ENCODE results near the gene TMED10. TPM values are rescaled to one million over a fixed set of nuclear protein-coding genes. Genes with fewer than 3 reads are reported as not detected.

Gene TMED10
- total RNA-seq, 1 donor from 2014 or later, result 361 TPM

DNA sequence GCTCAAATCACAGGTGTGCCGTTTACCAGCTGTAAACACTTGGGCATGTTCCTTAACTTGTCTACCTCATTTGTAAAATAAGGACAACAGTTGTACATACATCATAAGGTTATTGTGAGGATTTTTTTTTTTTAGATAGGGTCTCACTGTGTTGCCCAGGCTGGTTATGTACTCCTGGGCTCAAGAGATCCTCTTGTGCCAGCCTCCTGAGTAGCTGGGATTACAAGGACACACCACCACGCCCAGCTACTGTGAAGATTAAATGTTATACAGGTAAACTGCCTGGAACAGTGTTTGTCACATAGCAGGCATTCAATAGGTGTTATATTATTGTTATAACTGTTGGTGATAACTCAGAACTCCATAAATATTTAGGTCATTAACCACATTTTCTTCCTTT, 12.7 kb downstream of the TMED10 start:
- no peak overlapping the region for H3K27ac Mint-ChIP-seq (ENCODE audit: unreplicated experiment)
- H3K9me3 Mint-ChIP-seq (ENCODE audit: low read depth), result no peaks in the 10 kb centered on the region
- TF ChIP-seq, protein P1, sequence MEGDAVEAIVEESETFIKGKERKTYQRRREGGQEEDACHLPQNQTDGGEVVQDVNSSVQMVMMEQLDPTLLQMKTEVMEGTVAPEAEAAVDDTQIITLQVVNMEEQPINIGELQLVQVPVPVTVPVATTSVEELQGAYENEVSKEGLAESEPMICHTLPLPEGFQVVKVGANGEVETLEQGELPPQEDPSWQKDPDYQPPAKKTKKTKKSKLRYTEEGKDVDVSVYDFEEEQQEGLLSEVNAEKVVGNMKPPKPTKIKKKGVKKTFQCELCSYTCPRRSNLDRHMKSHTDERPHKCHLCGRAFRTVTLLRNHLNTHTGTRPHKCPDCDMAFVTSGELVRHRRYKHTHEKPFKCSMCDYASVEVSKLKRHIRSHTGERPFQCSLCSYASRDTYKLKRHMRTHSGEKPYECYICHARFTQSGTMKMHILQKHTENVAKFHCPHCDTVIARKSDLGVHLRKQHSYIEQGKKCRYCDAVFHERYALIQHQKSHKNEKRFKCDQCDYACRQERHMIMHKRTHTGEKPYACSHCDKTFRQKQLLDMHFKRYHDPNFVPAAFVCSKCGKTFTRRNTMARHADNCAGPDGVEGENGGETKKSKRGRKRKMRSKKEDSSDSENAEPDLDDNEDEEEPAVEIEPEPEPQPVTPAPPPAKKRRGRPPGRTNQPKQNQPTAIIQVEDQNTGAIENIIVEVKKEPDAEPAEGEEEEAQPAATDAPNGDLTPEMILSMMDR (IDR thresholded peaks at IDR 0.05), result no peak
- peaks cover 46% of the 10 kb centered on the region for H3K4me1 Mint-ChIP-seq (ENCODE audit: low read depth)
- peaks cover 1% of the 10 kb centered on the region for H3K36me3 Mint-ChIP-seq (ENCODE audit: low read depth)
- H3K27me3 Mint-ChIP-seq (ENCODE audit: low read depth), result no peaks in the 10 kb centered on the region
- no peak for DNase-seq (ENCODE audit: low spot score)
- no peak overlapping the region for H3K4me3 Mint-ChIP-seq (ENCODE audit: unreplicated experiment)

DNA sequence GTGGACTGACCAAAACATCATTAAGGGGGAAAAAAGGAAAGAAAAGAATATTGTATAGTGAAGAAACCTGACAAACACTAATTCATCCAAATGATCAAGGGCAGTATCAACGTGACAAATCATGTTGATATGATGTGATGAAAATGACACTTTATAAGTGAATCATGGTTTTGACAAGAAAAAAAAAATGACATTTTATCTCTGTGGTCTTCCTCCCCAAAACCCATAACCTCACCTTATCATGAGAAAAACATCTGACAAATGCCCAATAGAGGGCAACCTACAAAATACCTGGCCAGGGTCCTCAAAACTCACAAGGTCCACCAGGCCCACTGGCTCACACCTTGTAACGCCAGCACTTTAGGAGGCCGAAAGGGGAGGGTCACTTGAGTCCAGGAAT, 13.8 kb downstream of the TMED10 start:
- no peaks in the 10 kb centered on the region for H3K9me3 Mint-ChIP-seq (ENCODE audit: low read depth)

DNA sequence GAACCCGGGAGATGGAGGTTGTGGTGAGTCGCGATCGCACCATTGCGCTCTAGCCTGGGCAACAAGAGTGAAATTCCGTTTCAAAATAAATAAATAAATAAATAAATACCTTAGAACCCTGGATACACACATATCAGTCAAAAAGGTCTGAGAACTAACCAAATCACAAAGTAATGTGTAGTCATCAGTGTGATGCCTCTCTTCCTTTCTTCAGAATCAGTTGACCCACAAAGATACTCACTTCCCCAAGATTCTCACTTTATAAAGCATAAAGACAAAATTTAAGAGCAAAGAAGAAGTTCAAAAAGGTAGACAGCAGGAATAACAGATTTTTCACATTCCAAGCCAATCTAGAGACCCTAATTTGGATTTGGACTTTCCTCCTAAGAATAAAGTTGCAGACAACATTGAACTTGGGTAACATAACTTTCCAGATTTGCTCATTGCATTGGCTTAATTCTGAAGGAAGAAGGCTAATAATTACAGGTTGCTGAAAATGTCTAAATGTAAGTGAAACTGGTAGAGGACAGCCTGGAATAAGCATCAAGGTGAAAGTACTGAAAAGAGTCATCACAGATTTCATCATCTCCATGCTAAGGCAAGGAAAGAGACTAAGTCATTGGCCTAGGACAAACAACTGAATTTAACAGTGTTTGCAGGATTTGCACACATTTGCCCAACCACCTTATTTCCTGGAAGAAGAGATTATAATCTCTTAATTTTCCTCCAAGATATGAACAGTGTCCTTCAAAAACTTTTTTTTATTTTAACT, 17.4 kb downstream of the TMED10 start:
- Mint-ChIP-seq H3K9me3 (ENCODE audit: low read depth) (no peaks in the 10 kb centered on the region), H3K27me3 (ENCODE audit: low read depth) (no peaks in the 10 kb centered on the region), H3K27ac (ENCODE audit: unreplicated experiment) (no peak overlapping the region), H3K36me3 (ENCODE audit: low read depth) (peaks cover 1% of the 10 kb centered on the region), H3K4me3 (ENCODE audit: unreplicated experiment) (no peak overlapping the region), H3K4me1 (ENCODE audit: low read depth) (peaks cover 40% of the 10 kb centered on the region)
- TF ChIP-seq, protein P1 (IDR thresholded peaks at IDR 0.05), result no peak
- no peak for DNase-seq (ENCODE audit: low spot score)

More for the DNA sequence above, 13.8 kb downstream of the TMED10 start:
- H3K4me1 Mint-ChIP-seq (ENCODE audit: low read depth), result peaks cover 42% of the 10 kb centered on the region
- DNase-seq (ENCODE audit: low spot score), result no peak
- no peaks in the 10 kb centered on the region for H3K27me3 Mint-ChIP-seq (ENCODE audit: low read depth)
- H3K4me3 Mint-ChIP-seq (ENCODE audit: unreplicated experiment), result no peak overlapping the region
- TF ChIP-seq, protein P1 (IDR thresholded peaks at IDR 0.05), result peak; percentile 27
- peaks cover 1% of the 10 kb centered on the region for H3K36me3 Mint-ChIP-seq (ENCODE audit: low read depth)
- no peak overlapping the region for H3K27ac Mint-ChIP-seq (ENCODE audit: unreplicated experiment)

DNA sequence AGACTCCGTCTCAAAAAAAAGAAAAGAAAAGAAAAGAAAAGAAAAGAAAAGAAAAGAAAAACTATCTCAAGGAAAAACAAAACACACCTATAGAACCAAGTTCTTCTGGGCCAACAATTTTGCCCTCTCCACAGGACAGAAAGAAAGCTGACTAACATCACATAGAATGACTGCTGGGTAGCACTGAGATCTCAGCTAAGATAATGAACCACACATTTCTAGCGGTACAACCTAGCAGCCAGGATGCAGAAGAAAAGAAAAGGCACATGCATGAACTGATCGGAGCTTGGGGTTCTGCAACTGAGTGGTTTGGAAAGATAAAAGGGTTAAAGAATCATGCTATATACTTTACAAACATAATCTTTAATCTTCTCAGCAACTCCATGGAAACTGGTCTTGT, 19.5 kb downstream of the TMED10 start:
- TF ChIP-seq, protein P1 (IDR thresholded peaks at IDR 0.05), result no peak
- no peaks in the 10 kb centered on the region for H3K27me3 Mint-ChIP-seq (ENCODE audit: low read depth)
- no peak for DNase-seq (ENCODE audit: low spot score)
- no peaks in the 10 kb centered on the region for H3K9me3 Mint-ChIP-seq (ENCODE audit: low read depth)
- H3K4me1 Mint-ChIP-seq (ENCODE audit: low read depth), result peaks cover 47% of the 10 kb centered on the region
- H3K36me3 Mint-ChIP-seq (ENCODE audit: low read depth), result no peaks in the 10 kb centered on the region
- H3K27ac Mint-ChIP-seq (ENCODE audit: unreplicated experiment), result peak overlapping the region; percentile 87
- H3K4me3 Mint-ChIP-seq (ENCODE audit: unreplicated experiment), result no peak overlapping the region

DNA sequence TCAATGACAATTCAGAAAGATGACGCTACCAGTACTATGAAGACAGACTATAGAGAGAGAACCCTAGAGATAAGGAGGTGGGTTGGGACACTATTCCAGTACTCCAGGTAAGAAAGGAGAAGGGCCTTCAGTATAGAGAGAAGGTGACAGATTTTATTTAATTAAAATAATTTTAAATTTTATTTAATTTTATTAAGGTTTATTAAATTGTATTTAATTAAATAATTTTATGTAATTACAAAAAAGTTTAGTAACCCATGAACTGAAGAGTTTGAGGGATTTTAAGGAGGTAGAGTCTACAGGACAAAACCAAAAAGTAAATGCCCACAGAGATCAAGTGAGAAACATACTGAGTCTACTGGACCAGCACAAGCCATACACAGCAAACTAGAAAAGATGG, 20.3 kb downstream of the TMED10 start:
- peak overlapping the region; percentile 41 for H3K27ac Mint-ChIP-seq (ENCODE audit: unreplicated experiment)
- H3K4me1 Mint-ChIP-seq (ENCODE audit: low read depth), result peaks cover 47% of the 10 kb centered on the region
- H3K27me3 Mint-ChIP-seq (ENCODE audit: low read depth), result no peaks in the 10 kb centered on the region
- TF ChIP-seq, protein P1 (IDR thresholded peaks at IDR 0.05), result no peak
- no peak overlapping the region for H3K4me3 Mint-ChIP-seq (ENCODE audit: unreplicated experiment)
- no peaks in the 10 kb centered on the region for H3K9me3 Mint-ChIP-seq (ENCODE audit: low read depth)
- peaks cover 1% of the 10 kb centered on the region for H3K36me3 Mint-ChIP-seq (ENCODE audit: low read depth)
- DNase-seq (ENCODE audit: low spot score), result no peak
